ENCODE measurements around the gene RBMS1.
A peak's percentile ranks its signal among the peaks of the same experiment; 100 is the strongest.

RBMS1 gene

DNA sequence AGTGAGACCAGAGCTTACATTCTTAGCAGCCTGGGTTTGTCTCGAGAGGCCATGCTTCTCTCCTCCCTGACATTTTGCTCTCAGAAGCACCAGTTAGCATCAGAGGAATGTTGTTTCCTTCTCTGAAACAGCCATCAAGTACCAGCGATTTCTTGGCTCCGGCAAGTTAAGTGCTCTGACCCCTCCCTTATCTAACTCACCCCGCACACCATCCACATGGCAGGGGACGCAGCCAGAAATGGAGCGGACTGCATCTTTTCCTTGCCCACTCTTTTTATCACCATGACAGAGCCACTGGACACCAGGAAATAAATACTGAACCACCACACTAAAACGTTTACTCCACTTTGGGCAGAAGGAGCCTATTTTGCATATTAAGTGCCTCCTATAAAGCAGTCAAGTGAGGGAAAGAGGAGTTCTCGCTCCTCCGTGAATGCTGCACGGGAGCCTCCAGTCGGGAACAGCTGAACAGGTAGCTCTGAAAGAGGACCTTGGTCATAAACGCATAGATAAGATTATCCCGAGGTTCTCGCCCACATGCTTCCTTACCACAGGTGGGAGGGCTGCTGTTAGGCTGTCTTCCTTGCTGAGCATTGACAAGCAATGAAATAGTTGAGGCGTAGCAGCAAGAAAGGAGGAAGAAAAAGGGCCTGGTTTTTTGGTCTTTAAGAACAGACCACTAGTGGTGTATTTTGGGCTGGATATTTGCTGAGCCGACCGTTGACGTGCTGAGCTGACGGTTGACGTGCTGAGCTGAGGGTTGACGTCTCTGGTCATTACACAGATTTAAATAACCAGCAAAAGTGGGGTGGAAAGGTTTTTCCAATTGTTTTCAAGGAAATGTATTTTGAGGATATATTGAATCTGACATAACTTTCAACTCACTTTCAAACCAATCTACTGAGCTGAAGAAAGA, 222.2 kb downstream of the RBMS1 start:
- DNase-seq, result peak; percentile 48

DNA sequence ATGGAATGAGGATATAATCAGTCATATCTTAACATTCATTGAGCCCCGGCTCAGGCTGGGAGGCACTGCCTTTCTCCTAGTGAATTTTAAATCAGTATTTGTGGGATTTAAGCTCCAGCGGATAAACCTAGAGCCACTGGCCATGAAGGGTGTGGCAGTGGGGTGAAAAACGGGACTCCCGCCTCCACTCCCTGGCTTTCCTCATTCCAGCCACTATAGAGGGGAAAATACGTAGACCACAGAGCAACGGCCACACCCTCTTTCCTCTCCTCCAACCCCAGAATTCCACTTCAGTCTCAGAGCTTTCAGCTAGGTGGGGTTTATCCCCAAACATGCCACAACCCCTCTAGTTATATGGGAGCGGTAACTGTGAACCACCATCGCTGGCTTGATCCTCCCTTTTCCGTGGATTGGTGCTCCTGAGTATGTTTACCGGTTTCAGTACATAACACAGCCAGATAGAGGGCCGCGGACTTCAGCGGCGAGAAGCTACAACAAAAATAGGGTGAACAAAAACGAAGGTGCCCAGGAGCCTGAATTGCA, 223.0 kb downstream of the RBMS1 start:
- DNase-seq, result no peak

DNA sequence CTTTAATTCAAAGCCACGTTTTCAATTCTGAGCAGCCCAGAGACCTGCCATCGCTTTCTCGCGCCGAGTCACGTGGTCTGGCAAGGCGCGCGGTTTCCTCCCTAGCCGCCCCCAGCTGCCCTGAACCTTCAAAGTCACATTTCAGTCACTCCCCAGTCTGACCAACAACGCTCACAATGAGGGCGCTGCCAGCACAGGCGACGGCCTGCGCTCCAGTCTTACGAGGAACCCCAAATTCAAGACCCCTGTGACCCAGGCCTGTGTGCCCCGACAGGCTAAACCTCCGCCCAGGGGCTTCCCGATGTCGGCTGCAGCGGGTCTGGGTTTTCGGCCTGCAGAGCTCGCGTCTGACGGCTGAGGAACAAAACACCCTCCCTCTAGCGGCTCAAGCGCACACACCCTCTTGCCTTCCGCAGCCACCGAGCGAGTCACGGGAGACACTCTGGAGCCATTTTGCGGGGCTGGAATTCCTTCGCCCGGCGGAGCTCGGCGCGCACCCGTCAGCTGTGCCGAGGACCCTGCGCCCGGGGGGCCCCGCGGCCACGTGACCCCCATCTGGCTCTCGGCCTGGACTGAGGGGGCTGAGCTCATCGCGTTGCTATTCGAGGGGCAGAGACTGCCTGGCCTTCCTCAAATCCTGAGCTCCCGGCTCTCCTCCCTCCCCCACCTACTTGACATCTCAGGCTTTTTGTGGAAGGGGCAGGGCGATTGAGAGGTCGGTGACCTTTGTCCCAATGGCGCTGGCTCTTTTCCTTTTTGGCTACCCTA, 223.6 kb downstream of the RBMS1 start:
- peak; percentile 97 for DNase-seq

DNA sequence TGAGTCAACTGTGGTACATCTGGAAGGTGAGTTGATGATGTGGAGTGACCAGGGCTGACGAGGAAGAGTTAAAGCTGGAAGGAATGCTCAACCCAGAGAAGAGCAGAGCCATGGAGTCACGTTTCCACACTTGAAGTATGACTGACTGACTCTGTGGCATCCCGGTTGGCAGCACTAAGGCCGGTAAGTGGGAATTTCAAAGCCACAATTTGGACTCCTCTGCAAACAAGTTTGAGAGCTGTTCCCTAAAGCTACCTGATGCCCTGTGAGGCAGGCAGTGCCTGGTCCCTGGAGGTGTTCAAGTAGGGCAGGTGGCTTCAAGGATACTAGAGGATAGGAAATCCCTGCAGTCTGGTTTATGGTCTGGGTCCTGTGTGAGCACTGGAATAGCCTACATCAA, 224.2 kb downstream of the RBMS1 start:
- DNase-seq, result no peak

DNA sequence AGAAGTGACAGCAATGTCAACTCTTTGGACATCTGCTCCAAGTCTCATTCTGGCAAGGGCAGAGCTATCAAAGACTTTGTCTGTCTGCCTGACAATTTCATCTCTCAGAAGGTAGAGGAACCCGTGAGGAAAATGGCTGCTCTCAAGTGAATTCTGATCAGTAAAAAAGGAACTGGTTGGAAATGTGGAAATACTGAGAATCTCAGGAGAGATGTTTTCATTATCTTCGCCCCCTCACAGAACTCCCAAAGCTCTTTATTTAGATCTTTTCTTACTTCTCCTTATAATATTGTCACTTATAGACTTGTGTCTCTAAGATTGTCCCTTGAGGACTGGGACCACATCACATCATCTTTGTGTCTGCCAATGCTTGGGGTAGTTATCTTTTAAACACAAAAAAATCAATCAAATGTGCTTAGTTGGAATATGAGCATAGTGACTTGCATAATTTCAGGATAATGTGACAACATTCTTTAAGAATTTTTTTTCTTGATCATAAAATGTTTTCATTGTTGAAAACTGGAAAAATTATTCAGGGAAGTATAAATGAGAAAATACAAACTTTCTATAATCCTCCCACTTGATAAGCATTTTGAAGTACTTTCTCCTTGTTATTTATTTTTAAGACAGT, 225.3 kb downstream of the RBMS1 start:
- DNase-seq, result no peak

DNA sequence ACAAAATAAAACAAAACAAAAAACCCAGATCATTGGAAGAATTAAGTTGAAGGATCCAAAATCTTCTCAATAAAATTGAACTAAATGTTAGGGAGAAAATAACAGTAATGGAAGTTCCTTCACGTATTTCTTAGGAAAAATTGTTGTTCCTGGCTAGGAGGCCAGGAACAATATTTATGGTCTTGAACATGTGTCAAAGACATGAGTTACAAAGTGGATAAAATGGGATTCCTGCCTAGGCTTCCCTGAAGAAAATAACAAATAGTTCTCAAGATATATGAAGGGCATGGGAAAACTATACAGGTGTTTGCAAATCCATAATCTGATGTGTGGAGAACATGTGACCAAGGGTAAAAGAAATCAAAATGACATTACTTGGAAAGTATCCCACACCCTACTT, 225.9 kb downstream of the RBMS1 start:
- DNase-seq, result no peak

DNA sequence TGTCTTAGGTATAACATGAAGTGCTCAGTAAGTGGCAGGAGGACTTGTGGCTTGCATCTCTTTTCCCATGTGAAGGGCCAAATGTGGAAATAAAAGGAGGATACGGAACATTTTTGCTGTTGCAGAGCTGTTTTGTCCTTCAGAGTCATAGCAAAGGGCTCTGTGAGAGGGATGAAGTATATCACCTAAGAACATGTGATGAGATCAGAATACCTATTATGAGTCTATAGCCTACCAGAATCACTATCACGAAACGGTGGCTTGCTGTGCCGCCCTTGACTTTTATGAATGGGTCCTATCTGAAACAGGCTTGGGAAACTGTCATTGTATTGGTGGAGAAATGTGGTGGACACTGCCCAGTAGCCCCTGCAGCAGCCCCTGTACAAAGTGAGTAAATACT, 226.6 kb downstream of the RBMS1 start:
- DNase-seq, result no peak

DNA sequence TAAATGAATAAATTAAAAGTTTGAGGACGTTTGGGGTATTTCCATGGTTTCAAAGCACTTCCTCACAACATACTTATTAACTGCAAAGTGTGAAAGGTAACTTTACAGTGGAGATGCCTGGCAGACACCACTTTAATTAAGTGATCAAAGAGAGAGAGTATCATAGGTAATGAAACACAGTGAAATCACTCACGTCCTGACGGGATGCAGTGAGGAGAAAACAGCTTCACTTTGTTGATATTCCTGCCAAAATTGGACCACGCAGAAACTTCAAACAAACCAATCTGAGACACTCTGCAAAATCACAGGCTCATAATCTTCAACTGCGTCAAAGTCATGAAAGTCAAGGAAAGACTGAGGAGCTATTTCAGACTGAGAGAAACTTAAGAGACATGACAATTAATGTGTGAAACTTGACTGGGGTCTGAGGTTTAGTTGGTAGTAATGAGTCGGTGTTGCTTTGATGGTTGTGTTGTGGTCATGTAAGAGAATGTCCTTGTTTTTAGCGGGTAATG, 227.5 kb downstream of the RBMS1 start:
- DNase-seq, result no peak

DNA sequence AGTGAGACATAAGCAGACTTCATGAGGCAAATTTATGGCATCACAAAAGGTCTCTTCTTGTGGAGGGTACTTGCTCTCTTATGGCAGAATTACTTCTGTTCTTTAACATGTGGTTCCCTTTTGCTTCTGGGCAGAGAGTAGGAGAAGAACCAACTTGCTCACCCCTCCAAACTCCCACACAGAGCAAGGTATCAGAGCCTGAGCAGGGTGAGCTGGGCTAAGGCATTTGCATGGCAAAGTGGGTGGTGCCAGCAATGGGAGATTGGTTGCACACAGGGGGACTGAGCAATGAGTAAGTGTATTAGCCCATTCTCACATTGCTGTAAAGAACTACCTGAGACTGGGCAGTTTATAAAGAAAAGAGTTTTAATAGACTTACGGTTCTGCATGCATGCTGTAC, 229.3 kb downstream of the RBMS1 start:
- no peak for DNase-seq

DNA sequence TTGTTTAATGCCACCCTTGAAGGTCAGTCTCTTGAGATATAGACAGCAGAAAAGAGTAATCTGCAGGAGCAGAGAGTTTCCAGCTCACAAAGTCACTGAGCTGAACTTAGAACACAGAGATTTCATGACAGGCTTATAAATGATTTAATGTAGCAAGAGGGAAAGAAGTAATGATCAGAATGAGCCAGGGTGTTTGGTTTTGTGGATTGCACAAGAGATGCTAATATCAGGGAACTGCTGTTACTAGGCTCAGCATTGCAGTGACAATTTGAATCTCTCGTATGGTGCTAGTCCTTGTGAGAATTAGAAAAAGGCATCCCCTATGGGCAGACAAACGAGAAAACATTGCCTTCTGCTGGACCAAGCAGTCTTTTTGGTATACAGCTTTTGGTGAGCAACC, 231.9 kb downstream of the RBMS1 start:
- DNase-seq, result no peak

DNA sequence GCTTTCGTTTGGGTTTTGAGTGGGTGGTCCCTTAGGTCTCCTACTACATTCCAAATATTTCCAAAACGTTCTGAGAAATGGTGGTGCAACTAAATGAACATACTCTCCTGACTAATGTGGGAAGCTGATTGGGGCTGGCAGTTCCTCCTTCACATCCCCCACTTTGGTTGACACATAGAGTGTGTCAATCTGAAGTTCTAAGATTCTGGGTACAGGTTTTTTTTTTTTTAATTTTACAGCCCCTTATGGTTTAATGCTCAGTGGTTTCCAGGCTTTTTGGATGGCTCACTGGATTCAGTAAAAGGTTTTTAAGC, 235.2 kb downstream of the RBMS1 start:
- no peak for DNase-seq

DNA sequence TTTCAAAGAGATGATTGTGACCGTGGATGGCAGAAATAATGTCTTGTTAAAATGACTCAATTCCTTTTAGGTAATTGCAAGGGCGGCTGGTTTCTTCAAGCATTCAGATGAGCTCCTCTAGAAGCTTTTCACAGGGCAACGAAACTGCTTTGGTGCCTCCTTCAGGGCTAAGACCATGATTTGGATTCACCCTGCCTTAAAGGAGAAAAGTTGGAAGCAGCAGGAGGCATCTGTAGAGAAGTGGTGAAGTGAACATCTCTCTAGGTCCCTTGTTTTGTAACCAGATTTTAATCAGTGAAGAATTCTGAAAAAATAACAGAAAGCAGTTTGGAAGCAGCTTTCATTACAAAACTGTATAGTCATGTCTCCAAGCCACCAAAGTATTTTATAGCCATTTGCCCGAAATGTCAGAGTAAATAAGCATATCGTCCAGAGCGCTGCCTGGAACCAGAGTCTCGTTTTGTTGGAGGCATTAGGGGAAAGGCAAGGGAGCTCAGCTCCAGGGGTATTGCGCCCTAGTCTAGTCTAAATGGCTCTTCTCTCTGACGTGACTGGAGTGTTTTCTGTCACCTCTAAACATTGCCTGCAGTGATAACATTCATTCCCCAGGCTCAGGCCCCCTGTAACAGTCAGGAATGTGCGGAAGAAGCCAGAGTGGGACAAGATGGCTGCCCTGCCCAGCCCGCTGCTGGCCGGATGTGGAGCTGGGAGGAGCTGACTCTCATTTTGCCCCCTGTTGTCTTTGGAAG, 235.7 kb downstream of the RBMS1 start:
- DNase-seq, result no peak

DNA sequence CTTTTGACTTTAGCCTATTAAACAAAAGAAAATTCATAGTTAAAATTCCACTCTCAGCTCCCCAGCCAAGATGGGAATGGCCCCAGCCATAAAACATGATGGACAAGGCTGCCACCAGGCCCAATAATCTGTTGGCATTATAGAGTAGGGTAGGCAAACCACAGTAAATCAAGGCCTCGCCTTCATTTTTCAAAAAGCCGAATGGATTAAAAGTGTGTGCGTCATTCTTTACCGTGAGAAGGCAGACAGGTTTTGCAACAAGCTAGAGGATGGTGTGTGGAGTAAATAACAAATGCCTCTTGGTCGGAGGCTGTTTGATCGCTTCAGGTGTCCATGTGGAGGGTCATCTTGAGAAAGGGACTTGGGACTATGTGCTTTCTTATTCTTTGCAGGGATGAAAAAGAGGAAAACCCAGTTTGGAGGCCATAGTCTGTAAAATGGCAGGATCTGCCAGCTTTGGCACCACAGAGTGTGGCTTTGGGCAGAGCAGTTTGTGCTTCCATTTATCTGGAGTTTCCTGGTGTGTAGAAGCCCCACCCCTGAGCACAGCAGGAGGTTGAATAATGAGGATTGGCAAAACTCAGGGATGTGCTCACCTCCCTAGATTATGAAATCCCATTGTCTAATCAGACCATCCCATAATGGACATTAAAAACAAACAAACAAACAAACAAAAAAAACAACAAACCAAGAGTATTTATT, 236.4 kb downstream of the RBMS1 start:
- peak; percentile 30 for DNase-seq

DNA sequence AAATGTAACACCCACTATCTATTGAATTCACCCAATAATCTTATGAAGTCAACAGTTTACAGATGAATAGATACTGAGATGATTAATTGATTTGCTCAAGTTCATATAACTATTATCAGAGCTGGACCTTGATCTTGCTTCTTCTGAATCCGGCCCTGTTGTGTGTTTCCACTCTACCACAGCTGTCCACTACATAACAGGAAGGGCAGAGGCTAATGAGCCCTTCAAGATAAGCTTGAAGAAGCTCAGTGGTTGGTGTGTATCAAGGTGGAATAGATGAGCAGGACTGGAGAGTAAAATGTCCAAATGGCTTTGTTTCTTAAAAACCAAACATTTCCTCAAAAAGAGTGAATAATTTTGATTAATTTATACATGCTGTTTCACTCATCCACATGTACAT, 237.1 kb downstream of the RBMS1 start:
- no peak for DNase-seq

DNA sequence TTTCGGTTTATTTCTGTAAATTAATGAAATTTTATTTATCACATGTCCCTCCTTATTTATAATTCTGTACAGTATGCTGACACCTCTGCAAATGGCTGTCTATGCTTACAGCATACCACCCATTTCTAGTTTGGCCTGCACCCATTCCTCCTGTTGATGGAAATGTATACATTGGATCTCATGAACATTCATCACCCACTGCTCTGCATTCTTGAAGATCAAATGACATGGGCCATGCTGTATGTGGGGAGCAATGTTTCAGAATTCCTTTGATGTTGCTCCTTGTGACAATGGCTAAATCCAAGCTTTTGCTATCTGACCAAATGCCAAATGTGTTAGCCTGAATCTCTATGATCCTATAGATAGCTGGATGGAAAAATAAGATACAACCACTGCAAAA, 238.2 kb downstream of the RBMS1 start:
- DNase-seq, result no peak

DNA sequence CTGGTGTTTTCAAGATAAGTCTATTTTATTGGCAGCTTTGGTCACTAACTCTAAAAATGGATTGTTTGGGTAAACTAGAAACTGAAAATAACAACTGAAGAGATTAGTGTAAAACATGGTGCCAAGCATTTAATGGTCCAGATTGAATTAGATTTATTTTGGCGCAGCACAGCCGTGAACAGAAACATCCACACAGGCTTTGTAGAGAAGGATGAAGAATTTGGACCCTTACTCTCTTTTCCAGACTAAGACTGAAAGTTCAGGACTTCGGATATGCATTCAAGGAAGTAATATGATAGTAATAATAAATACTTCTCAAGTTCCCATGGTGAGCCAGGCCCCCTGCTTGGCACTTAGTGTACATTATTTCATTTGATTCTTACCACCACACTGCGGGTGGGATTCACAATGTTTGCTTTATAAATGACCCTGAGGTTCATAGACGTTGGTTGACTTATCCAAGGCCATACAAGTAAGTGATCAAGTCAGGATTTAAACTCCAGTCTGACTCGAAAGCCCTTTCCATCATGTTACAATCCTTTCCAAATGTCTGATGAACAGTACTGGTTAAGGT, 239.3 kb downstream of the RBMS1 start:
- no peak for DNase-seq

DNA sequence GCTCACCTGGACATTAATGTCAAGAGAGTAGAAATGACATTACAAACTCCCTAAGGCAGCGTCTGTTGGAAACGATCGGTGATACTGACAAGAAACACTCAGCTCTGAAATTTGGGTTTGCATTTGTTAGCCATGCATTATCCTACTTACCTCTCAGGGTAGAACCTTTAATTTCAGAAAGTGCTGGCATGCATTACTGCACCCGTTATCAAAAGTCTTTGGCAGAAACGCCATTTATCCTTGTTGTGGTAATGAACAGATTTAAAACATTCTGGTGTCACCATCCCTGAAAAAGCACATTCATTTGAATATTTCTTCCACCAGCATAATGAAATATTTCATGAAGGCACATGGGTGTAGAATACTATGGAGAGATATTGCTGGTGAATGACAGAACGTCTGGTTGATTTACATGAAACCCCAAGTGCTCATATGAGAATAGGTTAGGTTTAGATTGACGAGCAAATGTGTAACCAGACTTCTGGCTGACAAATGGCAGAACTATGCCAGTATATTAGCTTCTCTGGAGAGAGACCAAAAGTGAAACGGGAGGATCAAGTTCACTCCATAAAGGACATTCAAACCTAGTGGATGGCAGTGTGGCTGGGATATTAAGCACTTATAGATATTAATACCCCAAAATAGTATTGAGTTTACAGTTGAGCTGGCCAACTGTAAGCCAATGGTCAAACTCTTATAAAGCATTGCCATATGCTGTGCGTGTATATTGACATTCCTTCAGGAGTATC, 240.0 kb downstream of the RBMS1 start:
- DNase-seq, result no peak

DNA sequence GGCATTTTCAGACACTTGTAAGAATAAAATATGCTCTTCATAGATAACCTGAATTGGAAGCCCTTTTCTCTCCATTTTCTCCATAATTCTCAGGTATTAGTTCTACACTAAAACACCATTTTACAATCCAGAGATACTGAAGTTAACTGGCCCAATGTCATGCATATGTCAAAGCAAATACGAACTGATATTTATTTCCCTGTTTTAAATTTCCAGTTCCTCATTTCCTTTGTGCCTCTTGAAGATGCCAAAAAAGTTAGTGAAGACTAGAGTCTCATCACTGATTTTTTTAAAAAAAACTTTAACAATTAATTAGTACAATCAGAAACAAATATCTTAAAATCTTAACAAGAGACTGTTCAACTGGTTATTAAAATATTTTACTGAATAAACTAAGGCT, 240.7 kb downstream of the RBMS1 start:
- no peak for DNase-seq

DNA sequence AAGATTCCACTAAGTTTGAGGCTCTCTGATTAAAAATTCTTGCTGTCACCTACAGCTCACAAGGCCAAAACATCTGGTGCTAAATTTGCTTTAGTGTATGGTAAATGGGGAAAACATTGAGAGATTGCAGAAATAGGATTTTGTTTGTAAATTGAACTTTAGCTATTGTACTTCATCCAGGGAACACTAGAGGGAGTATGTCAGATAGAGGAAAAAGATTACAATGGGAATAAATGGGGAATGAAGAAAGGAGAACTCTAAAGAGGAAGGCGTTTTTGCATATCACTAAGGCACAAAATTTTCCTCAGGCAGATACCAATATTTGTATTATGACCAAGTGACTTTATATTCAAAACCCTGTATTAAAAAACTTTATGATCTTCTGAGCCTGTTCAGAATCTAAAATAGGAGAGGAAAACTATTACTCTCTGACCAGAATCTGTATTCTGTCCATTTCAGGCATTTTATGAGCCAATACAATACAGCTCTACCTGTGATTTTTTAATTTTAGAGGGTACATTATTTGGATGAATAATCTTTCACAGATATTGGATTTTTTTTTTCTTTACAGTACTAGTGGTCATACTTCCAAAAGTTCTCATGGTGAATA, 241.2 kb downstream of the RBMS1 start:
- no peak for DNase-seq

DNA sequence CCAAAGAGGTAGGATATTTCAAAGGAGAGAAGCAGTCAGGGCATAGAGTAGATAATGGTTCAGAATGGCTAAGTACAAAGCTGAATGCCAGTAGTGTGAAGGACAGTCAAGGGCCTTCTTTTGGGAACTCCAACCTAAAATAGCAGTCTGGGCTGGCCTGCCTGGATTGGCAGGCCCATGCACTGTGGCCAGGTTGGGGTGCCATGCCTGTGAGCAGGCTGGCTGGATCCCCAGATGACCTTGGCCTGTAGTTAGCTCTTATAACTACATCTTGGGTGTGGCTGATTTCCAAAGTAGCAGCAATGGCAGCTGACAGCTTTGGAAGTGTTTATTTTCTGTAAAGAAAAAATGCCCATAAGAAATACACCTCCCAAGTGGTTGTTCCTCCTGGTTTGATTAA, 242.0 kb downstream of the RBMS1 start:
- no peak for DNase-seq
